8988T (cell line): ENCODE measurements around the gene GRB10.
A peak's percentile ranks its signal among the peaks of the same experiment; 100 is the strongest.

Source experiments
- DNase-seq: peaks from one replicate; pipeline ENCODE4 v3.0.0; 2011

The GRB10 gene

GRCh38 chr7:50801907-50802306, 19.2 kb upstream of the GRB10 start:
- DNase-seq: no peak

GRCh38 chr7:50799873-50800272, 17.2 kb upstream of the GRB10 start:
- DNase-seq: no peak

GRCh38 chr7:50798126-50798525, 15.4 kb upstream of the GRB10 start:
- DNase-seq: no peak

- DNase-seq: no peak
Observed at GRCh38 chr7:50795831-50796230, 13.1 kb upstream of the GRB10 start.

- no peak for DNase-seq
Observed at GRCh38 chr7:50795253-50795652, 12.6 kb upstream of the GRB10 start.

- DNase-seq: no peak
Observed at GRCh38 chr7:50793947-50794570, 11.4 kb upstream of the GRB10 start.

GRCh38 chr7:50793120-50793946, 10.6 kb upstream of the GRB10 start:
- peak; percentile 69 for DNase-seq

GRCh38 chr7:50792342-50793119, 9.8 kb upstream of the GRB10 start:
- DNase-seq: peak; percentile 33

GRCh38 chr7:50791938-50792341, 9.2 kb upstream of the GRB10 start:
- DNase-seq: no peak

- no peak for DNase-seq
Observed at GRCh38 chr7:50791363-50791937, 8.8 kb upstream of the GRB10 start.

- no peak for DNase-seq
Observed at GRCh38 chr7:50790381-50790780, 7.7 kb upstream of the GRB10 start.

- DNase-seq: no peak
Observed at GRCh38 chr7:50788382-50788781, 5.7 kb upstream of the GRB10 start.

- DNase-seq: no peak
Observed at GRCh38 chr7:50787825-50788224, 5.1 kb upstream of the GRB10 start.

- DNase-seq: no peak
Observed at GRCh38 chr7:50785346-50785745, 2.6 kb upstream of the GRB10 start.

- DNase-seq: no peak
Observed at GRCh38 chr7:50783801-50784507, 1.3 kb upstream of the GRB10 start.

- no peak for DNase-seq
Observed at GRCh38 chr7:50783303-50783702, 607 bp upstream of the GRB10 start.

GRCh38 chr7:50781381-50782293, 1.1 kb downstream of the GRB10 start:
- DNase-seq: no peak

GRCh38 chr7:50780436-50780835, 2.3 kb downstream of the GRB10 start:
- no peak for DNase-seq

GRCh38 chr7:50779427-50779826, 3.3 kb downstream of the GRB10 start:
- no peak for DNase-seq

- no peak for DNase-seq
Observed at GRCh38 chr7:50778189-50778588, 4.5 kb downstream of the GRB10 start.

GRCh38 chr7:50775836-50776235, 6.9 kb downstream of the GRB10 start:
- DNase-seq: no peak

GRCh38 chr7:50775231-50775630, 7.5 kb downstream of the GRB10 start:
- no peak for DNase-seq
